ENCODE results near the gene OCA2.

OCA2 gene

GRCh38 chr15:28075573-28075972 lies 23.5 kb downstream of the OCA2 start:
- no peak for DNase-seq

- no peak for DNase-seq
Observed at GRCh38 chr15:28068930-28069329, 30.2 kb downstream of the OCA2 start.

GRCh38 chr15:28066231-28066630 lies 32.9 kb downstream of the OCA2 start:
- no peak for DNase-seq

- no peak for DNase-seq
Observed at GRCh38 chr15:28060005-28060404, 39.1 kb downstream of the OCA2 start.

GRCh38 chr15:28058082-28058481 lies 41.0 kb downstream of the OCA2 start:
- DNase-seq: no peak

- no peak for DNase-seq
Observed at GRCh38 chr15:28051955-28052633, 47.0 kb downstream of the OCA2 start.

- DNase-seq: no peak
Observed at GRCh38 chr15:28049581-28049980, 49.5 kb downstream of the OCA2 start.

GRCh38 chr15:28047277-28047676 lies 51.8 kb downstream of the OCA2 start:
- no peak for DNase-seq

- no peak for DNase-seq
Observed at GRCh38 chr15:28044121-28044672, 54.9 kb downstream of the OCA2 start.

GRCh38 chr15:28043691-28044091 lies 55.4 kb downstream of the OCA2 start:
- DNase-seq: no peak

- DNase-seq: no peak
Observed at GRCh38 chr15:28037969-28038590, 61.0 kb downstream of the OCA2 start.

- no peak for DNase-seq
Observed at GRCh38 chr15:28033443-28033842, 65.7 kb downstream of the OCA2 start.

- DNase-seq: no peak
Observed at GRCh38 chr15:28030801-28031200, 68.3 kb downstream of the OCA2 start.

GRCh38 chr15:28027714-28028076 lies 71.4 kb downstream of the OCA2 start:
- no peak for DNase-seq

GRCh38 chr15:28026764-28027713 lies 72.1 kb downstream of the OCA2 start:
- no peak for DNase-seq

- no peak for DNase-seq
Observed at GRCh38 chr15:28026221-28026620, 72.9 kb downstream of the OCA2 start.

GRCh38 chr15:28025413-28025812 lies 73.7 kb downstream of the OCA2 start:
- no peak for DNase-seq

- DNase-seq: no peak
Observed at GRCh38 chr15:28024889-28025250, 74.2 kb downstream of the OCA2 start.

GRCh38 chr15:28023933-28024888 lies 74.9 kb downstream of the OCA2 start:
- no peak for DNase-seq

- DNase-seq: no peak
Observed at GRCh38 chr15:28023422-28023821, 75.7 kb downstream of the OCA2 start.

- DNase-seq: no peak
Observed at GRCh38 chr15:28022961-28023360, 76.2 kb downstream of the OCA2 start.

GRCh38 chr15:28022181-28022580 lies 76.9 kb downstream of the OCA2 start:
- DNase-seq: no peak

Data from fibroblast of skin of right biceps (primary cell).